ENCODE results near the gene MIA2.
"Not testable (repeated sequence)": the region's sequence is repeated elsewhere in the genome, so short reads cannot be mapped to it uniquely, and the experiment has no call there.

Gene MIA2

GRCh38 chr14:39276005-39276404, 42.3 kb downstream of the MIA2 start:
- no peak for DNase-seq

- DNase-seq = no peak
These were observed 42.9 kb downstream of the MIA2 start for GRCh38 chr14:39276579-39277114.

- DNase-seq = no peak
These were observed 45.8 kb downstream of the MIA2 start for GRCh38 chr14:39279515-39279914.

GRCh38 chr14:39280678-39281077, 47.0 kb downstream of the MIA2 start:
- DNase-seq = not testable (repeated sequence)

GRCh38 chr14:39289523-39289922, 55.8 kb downstream of the MIA2 start:
- no peak for DNase-seq

GRCh38 chr14:39291701-39292100, 58.0 kb downstream of the MIA2 start:
- no peak for DNase-seq

GRCh38 chr14:39293629-39294028, 59.9 kb downstream of the MIA2 start:
- DNase-seq = no peak

- not testable (repeated sequence) for DNase-seq
These were observed 66.7 kb downstream of the MIA2 start for GRCh38 chr14:39300389-39300788.

- DNase-seq = no peak
These were observed 68.6 kb downstream of the MIA2 start for GRCh38 chr14:39302124-39302810.

- no peak for DNase-seq
These were observed 69.4 kb downstream of the MIA2 start for GRCh38 chr14:39303115-39303514.

- DNase-seq = no peak
These were observed 74.1 kb downstream of the MIA2 start for GRCh38 chr14:39307815-39308214.

GRCh38 chr14:39310051-39310450, 76.3 kb downstream of the MIA2 start:
- DNase-seq = no peak

GRCh38 chr14:39315859-39316444, 82.2 kb downstream of the MIA2 start:
- DNase-seq = no peak

- DNase-seq = no peak
These were observed 83.3 kb downstream of the MIA2 start for GRCh38 chr14:39316830-39317553.

- DNase-seq = no peak
These were observed 84.9 kb downstream of the MIA2 start for GRCh38 chr14:39318574-39318973.

- DNase-seq = no peak
These were observed 85.7 kb downstream of the MIA2 start for GRCh38 chr14:39319381-39319780.

GRCh38 chr14:39320318-39320717, 86.6 kb downstream of the MIA2 start:
- no peak for DNase-seq

- no peak for DNase-seq
These were observed 89.1 kb downstream of the MIA2 start for GRCh38 chr14:39322807-39323206.

- DNase-seq = no peak
These were observed 90.4 kb downstream of the MIA2 start for GRCh38 chr14:39324097-39324496.

- DNase-seq = no peak
These were observed 105.3 kb downstream of the MIA2 start for GRCh38 chr14:39339003-39339402.

GRCh38 chr14:39341126-39341525, 107.4 kb downstream of the MIA2 start:
- DNase-seq = not testable (repeated sequence)

GRCh38 chr14:39342768-39343167, 109.1 kb downstream of the MIA2 start:
- DNase-seq = no peak

- no peak for DNase-seq
These were observed 109.9 kb downstream of the MIA2 start for GRCh38 chr14:39343614-39344013.

GRCh38 chr14:39350866-39351265, 117.2 kb downstream of the MIA2 start:
- DNase-seq = no peak
